Measurements from ENCODE around the gene MPC1L. TPM values are rescaled to one million over a fixed set of nuclear protein-coding genes. Genes with fewer than 3 reads are reported as not detected.

Gene MPC1L
- total and polyA plus RNA-seq, 8 donors, result not detected

DNA sequence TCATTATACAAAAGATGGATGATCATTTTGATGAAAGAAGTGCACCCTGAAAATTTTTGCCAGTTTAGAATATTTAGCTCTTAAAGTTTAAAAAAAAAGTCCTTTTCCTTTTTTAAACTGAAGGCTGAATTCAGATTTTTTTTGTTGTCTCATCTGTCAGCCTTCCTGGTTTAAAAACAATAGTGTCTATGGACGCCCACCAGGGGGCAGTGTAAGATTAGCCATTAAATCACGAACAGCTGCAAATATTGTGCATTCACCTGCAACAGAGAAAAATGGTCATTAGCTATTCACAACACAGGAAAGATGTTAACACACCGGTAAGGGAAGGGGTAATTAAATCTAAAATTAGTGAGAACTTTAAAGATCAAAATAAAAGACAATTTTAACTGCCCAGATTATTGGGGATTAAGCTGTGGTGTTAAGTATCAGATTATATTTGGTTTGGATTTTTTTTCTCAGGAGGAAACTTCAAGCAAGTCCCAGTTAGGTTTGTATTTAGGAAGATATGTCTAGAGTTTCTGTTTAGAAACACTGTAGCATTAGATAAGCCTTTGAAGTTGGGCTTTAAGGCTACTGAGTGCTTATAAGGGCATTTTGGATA, 28.5 kb downstream of the MPC1L start:
- Histone ChIP-seq H3K36me3 (peaks cover 0 to 23% (median 19%) of the 10 kb centered on the region in 4 donors), H3K27ac (no peak overlapping the region), H3K9me3 (no peaks in the 10 kb centered on the region), H3K4me3 (no peak overlapping the region), H3K4me1 (peaks cover 0 to 13% (median 2%) of the 10 kb centered on the region in 4 donors), H3K27me3 (peaks cover 0 to under 1% (median 0%) of the 10 kb centered on the region in 3 donors)
- peak; percentile 77 to 89 for DNase-seq
- intact Hi-C loops (cut with DNase I; ENCODE audit: low total_unique reads), result loop anchor here (10.0 kb wide), 1 partner anchor 143 kb away; no protein-coding TSS in a partner anchor
- WGBS, 5 donors, result 0 to 3% (median 1%) methylated on average over 3 of the region's 3 CpGs
- TF ChIP-seq, protein P1, sequence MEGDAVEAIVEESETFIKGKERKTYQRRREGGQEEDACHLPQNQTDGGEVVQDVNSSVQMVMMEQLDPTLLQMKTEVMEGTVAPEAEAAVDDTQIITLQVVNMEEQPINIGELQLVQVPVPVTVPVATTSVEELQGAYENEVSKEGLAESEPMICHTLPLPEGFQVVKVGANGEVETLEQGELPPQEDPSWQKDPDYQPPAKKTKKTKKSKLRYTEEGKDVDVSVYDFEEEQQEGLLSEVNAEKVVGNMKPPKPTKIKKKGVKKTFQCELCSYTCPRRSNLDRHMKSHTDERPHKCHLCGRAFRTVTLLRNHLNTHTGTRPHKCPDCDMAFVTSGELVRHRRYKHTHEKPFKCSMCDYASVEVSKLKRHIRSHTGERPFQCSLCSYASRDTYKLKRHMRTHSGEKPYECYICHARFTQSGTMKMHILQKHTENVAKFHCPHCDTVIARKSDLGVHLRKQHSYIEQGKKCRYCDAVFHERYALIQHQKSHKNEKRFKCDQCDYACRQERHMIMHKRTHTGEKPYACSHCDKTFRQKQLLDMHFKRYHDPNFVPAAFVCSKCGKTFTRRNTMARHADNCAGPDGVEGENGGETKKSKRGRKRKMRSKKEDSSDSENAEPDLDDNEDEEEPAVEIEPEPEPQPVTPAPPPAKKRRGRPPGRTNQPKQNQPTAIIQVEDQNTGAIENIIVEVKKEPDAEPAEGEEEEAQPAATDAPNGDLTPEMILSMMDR (IDR thresholded peaks at IDR 0.05), result peak in 5 of 7 experiments; percentile 34 to 87 (median 66)
- TF ChIP-seq POLR2A (IDR thresholded peaks at IDR 0.05) (no peak), POLR2AphosphoS5 (IDR thresholded peaks at IDR 0.05) (peak in 1 of 3 donors; percentile 4)

DNA sequence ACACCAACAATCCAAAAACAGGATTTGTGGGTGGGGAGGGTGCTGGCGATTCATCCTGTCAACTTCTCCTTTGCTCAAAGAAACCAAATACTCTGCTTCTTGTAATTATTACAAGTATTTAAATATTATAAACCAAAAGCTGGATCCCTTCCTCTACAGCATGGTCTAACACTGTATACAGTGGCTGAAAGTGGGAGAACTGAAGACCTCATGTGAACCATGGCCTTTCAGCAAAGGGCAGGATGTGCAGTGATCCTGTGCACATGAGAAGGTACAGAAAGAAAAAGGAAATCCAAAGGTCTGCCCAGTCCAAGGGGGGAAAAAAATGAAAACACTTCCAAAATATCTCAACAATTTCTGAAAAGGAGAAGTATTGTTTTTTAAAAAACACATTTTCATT, 29.4 kb downstream of the MPC1L start:
- 56 to 93% (median 86%) methylated on average over 1 of the region's 1 CpG for WGBS, 5 donors
- H3K36me3 ChIP-seq, result peaks cover 0 to 33% (median 28%) of the 10 kb centered on the region in 4 donors

DNA sequence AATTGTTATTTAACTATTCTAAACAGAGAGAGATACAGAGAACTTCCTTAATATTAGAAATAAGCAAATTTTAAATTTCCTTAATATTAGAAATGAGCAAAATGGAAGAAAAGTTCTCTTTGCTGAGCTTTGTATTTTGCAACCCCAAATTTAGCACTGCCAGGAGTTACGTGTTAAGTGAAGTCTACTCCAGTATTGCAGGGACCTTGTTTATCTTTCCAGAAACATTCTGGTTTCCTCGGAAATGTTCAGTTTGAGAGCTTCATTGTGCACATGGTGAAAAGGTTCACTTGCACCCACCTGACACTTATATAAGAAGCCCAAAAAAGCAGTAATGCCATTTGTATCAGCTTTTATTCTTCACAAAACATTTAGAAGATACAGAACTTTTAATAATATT, 30.3 kb downstream of the MPC1L start:
- Histone ChIP-seq H3K27ac (no peak overlapping the region), H3K4me1 (no peaks in the 10 kb centered on the region), H3K27me3 (peaks cover 0 to 5% (median 0%) of the 10 kb centered on the region in 3 donors), H3K9me3 (no peaks in the 10 kb centered on the region), H3K4me3 (no peak overlapping the region), H3K36me3 (peaks cover 0 to 39% (median 36%) of the 10 kb centered on the region in 4 donors)
- no peak for DNase-seq
- intact Hi-C loops (cut with DNase I; ENCODE audit: low total_unique reads), result loop anchor here (10.0 kb wide), 1 partner anchor 141 kb away; no protein-coding TSS in a partner anchor
- WGBS, 5 donors, result 50 to 80% (median 67%) methylated on average over 2 of the region's 2 CpGs
- TF ChIP-seq, protein P1 (IDR thresholded peaks at IDR 0.05), result no peak
- TF ChIP-seq EP300 (IDR thresholded peaks at IDR 0.05), result no peak
- TF ChIP-seq POLR2AphosphoS5 (IDR thresholded peaks at IDR 0.05), result no peak
- TF ChIP-seq POLR2A (IDR thresholded peaks at IDR 0.05), result no peak

More for the DNA sequence above, 29.4 kb downstream of the MPC1L start:
- TF ChIP-seq POLR2A (IDR thresholded peaks at IDR 0.05) (no peak), POLR2AphosphoS5 (IDR thresholded peaks at IDR 0.05) (no peak), EP300 (IDR thresholded peaks at IDR 0.05) (no peak)
- TF ChIP-seq, protein P1 (IDR thresholded peaks at IDR 0.05), result no peak
- H3K4me1 ChIP-seq, result peaks cover 0 to 5% (median 2%) of the 10 kb centered on the region in 4 donors
- DNase-seq, result no peak
- intact Hi-C loops (cut with DNase I; ENCODE audit: low total_unique reads), result loop anchor here (10.0 kb wide), 1 partner anchor 142 kb away; no protein-coding TSS in a partner anchor
- H3K4me3 ChIP-seq, result no peak overlapping the region
- H3K27ac ChIP-seq, result no peak overlapping the region
- peaks cover 0 to 5% (median 0%) of the 10 kb centered on the region in 3 donors for H3K27me3 ChIP-seq
- no peaks in the 10 kb centered on the region for H3K9me3 ChIP-seq

DNA sequence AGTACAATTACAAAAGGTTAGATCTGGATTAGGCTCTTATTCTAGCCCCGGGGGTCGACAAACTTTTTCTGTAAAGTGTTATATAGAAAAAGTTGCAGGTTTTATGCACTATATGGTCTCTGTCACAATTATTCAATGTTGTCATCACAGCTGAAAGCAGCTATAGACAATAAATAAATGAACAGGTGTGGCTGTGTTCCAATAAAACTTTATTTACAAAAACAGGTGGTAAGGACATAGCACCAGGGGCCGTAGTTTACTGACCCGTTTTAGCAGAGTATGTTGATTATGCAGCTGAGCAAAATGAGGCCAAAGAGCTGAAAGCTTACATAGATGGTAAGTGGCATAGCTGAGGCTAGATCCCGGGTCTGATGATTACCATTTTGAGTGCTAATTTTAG, 37.2 kb downstream of the MPC1L start:
- Histone ChIP-seq H3K27me3 (peaks cover 0 to 5% (median 0%) of the 10 kb centered on the region in 3 donors), H3K4me3 (no peak overlapping the region), H3K27ac (no peak overlapping the region), H3K9me3 (no peaks in the 10 kb centered on the region), H3K4me1 (no peaks in the 10 kb centered on the region), H3K36me3 (peaks cover 5 to 73% (median 66%) of the 10 kb centered on the region in 4 donors)
- WGBS, 5 donors, result 88 to 94% (median 92%) methylated on average over 5 of the region's 5 CpGs
- no peak for DNase-seq
- TF ChIP-seq, protein P1 (IDR thresholded peaks at IDR 0.05), result no peak
- TF ChIP-seq EP300 (IDR thresholded peaks at IDR 0.05) (no peak), POLR2AphosphoS5 (IDR thresholded peaks at IDR 0.05) (no peak), POLR2A (IDR thresholded peaks at IDR 0.05) (no peak)
- intact Hi-C loops (cut with DNase I; ENCODE audit: low total_unique reads), result no loop called here
